Activated B cell treated with CpG ODN at 0.5 μM for 24 hours (primary cell): Measurements from ENCODE around the gene SEMA5B. TPM values are rescaled to one million over a fixed set of nuclear protein-coding genes. Genes with fewer than 3 reads are reported as not detected.

Experiments used
- ATAC-seq: fragments of 200-7000 bp; cut with Tn5 transposase; one replicate; pipeline ENCODE4 v1.10.0; 2021; ENCODE audit warnings: low read depth, mild to moderate bottlenecking, moderate library complexity
- CTCF ChIA-PET: fragments of 350-600 bp; sonication (Branson Sonifier 250); formaldehyde crosslinking; loops from one replicate; lab custom pipeline; 2021; ENCODE audit warnings: antibody characterized with exemption; lab: Charles Lee
- POLR2A ChIA-PET: fragments of 350-600 bp; sonication (Branson Sonifier 250); formaldehyde crosslinking; loops from one replicate; lab custom pipeline; 2021; ENCODE audit warnings: antibody characterized with exemption; lab: Charles Lee
- DNase-seq: peaks from one replicate; pipeline ENCODE4 v3.0.0; 2022
- H3K27ac Mint-ChIP-seq: one replicate; pipeline ENCODE4 v1.8.0; 2020; ENCODE audit warnings: mixed read lengths
- H3K27me3 Mint-ChIP-seq: one replicate; pipeline ENCODE4 v1.8.0; 2021; ENCODE audit warnings: mixed read lengths
- H3K36me3 Mint-ChIP-seq: one replicate; pipeline ENCODE4 v1.8.0; 2021; ENCODE audit warnings: low read depth, mixed read lengths
- H3K4me1 Mint-ChIP-seq: one replicate; pipeline ENCODE4 v1.8.0; 2021; ENCODE audit warnings: mixed read lengths
- H3K4me3 Mint-ChIP-seq: one replicate; pipeline ENCODE4 v1.8.0; 2020; ENCODE audit warnings: mild to moderate bottlenecking, mixed read lengths
- H3K9me3 Mint-ChIP-seq: one replicate; pipeline ENCODE4 v1.8.0; 2020; ENCODE audit warnings: mixed read lengths
- CTCF ChIP-seq: fragments of 200-600 bp; IDR thresholded peaks from one replicate; pipeline ENCODE4 v1.8.0; 2022; ENCODE audit warnings: antibody characterized with exemption, mild to moderate bottlenecking
- intact Hi-C: fragments of 100-400 bp; cut with micrococcal nuclease; formaldehyde crosslinking; loops from one replicate; pipeline ENCODE4 v1.15.1; 2024
- total RNA-seq: library from RNA; stranded (reverse); gene quantifications from 2 replicates; pipeline ENCODE4 v1.2.3, GENCODE V29; 2022

Gene SEMA5B
- total RNA-seq, 1 donor from 2014 or later = 1.6 TPM

GRCh38 chr3:123034996-123035395, 7.4 kb upstream of the SEMA5B start:
- TF ChIP-seq CTCF = no peak
- Mint-ChIP-seq H3K27me3 (peaks cover 41% of the 10 kb centered on the region), H3K9me3 (no peaks in the 10 kb centered on the region), H3K4me3 (no peak overlapping the region), H3K36me3 (no peaks in the 10 kb centered on the region), H3K27ac (no peak overlapping the region), H3K4me1 (no peaks in the 10 kb centered on the region)
- no peak for DNase-seq
- intact Hi-C loops = no loop called here
- ChIA-PET POLR2A (no interaction called here), CTCF (no interaction called here)
- ATAC-seq = no peak

- ChIA-PET POLR2A (no interaction called here), CTCF (no interaction called here)
- Mint-ChIP-seq H3K4me1 (no peaks in the 10 kb centered on the region), H3K27me3 (peaks cover 46% of the 10 kb centered on the region), H3K27ac (no peak overlapping the region), H3K36me3 (no peaks in the 10 kb centered on the region), H3K9me3 (no peaks in the 10 kb centered on the region), H3K4me3 (no peak overlapping the region)
- DNase-seq = no peak
- intact Hi-C loops = no loop called here
- ATAC-seq = no peak
- TF ChIP-seq CTCF = no peak
These were observed 6.6 kb upstream of the SEMA5B start for GRCh38 chr3:123034120-123034519.

- Mint-ChIP-seq H3K4me1 (peaks cover 9% of the 10 kb centered on the region), H3K36me3 (no peaks in the 10 kb centered on the region), H3K27ac (no peak overlapping the region), H3K9me3 (no peaks in the 10 kb centered on the region), H3K27me3 (peaks cover 42% of the 10 kb centered on the region), H3K4me3 (no peak overlapping the region)
- no peak for DNase-seq
- intact Hi-C loops = no loop called here
- POLR2A ChIA-PET = interaction anchor here (1.1 kb wide), 1 partner anchor 1485 kb away, joined by 3 read pairs; no protein-coding TSS in a partner anchor
- no peak for TF ChIP-seq CTCF
- ATAC-seq = no peak
- CTCF ChIA-PET = interaction anchor here (1.6 to 3.7 kb wide), 3 partner anchors 45 to 639 kb away, joined by 3 to 18 read pairs (median 6); no protein-coding TSS in a partner anchor
These were observed 4.5 kb upstream of the SEMA5B start for GRCh38 chr3:123032057-123032456.

GRCh38 chr3:123031051-123031450, 3.5 kb upstream of the SEMA5B start:
- H3K4me1 Mint-ChIP-seq = peaks cover 15% of the 10 kb centered on the region
- no peak for ATAC-seq
- no peaks in the 10 kb centered on the region for H3K9me3 Mint-ChIP-seq
- intact Hi-C loops = no loop called here
- peaks cover 41% of the 10 kb centered on the region for H3K27me3 Mint-ChIP-seq
- POLR2A ChIA-PET = interaction anchor here (1.1 kb wide), 1 partner anchor 1484 kb away, joined by 3 read pairs; no protein-coding TSS in a partner anchor
- no peaks in the 10 kb centered on the region for H3K36me3 Mint-ChIP-seq
- no peak overlapping the region for H3K4me3 Mint-ChIP-seq
- CTCF ChIA-PET = interaction anchor here (0.7 to 4.2 kb wide), 6 partner anchors 34 to 1483 kb away, joined by 3 to 31 read pairs (median 4); partner anchors contain the start of gene POLQ
- H3K27ac Mint-ChIP-seq = no peak overlapping the region
- DNase-seq = no peak
- no peak for TF ChIP-seq CTCF

- H3K27ac Mint-ChIP-seq = no peak overlapping the region
- peak; percentile 50 for ATAC-seq
These were observed 768 bp upstream of the SEMA5B start for GRCh38 chr3:123028233-123028828.

More at GRCh38 chr3:123028233-123028828, 768 bp upstream of the SEMA5B start:
- H3K27me3 Mint-ChIP-seq = peaks cover 37% of the 10 kb centered on the region
- TF ChIP-seq CTCF = no peak
- no peaks in the 10 kb centered on the region for H3K36me3 Mint-ChIP-seq
- ChIA-PET CTCF (interaction anchor here (0.9 to 4.2 kb wide), 19 partner anchors 9 to 1484 kb away, joined by 3 to 41 read pairs (median 3); partner anchors contain the start of gene POLQ), POLR2A (no interaction called here)
- DNase-seq = peak; percentile 19
- peaks cover 19% of the 10 kb centered on the region for H3K4me1 Mint-ChIP-seq
- H3K4me3 Mint-ChIP-seq = peak overlapping the region; percentile 83
- intact Hi-C loops = loop anchor here (1.0 to 5.0 kb wide), 9 partner anchors 85 to 1482 kb away; no protein-coding TSS in a partner anchor
- no peaks in the 10 kb centered on the region for H3K9me3 Mint-ChIP-seq
